ENCODE measurements around the gene ANKFN1.
A peak's percentile ranks its signal among the peaks of the same experiment; 100 is the strongest.

ANKFN1 gene

DNA sequence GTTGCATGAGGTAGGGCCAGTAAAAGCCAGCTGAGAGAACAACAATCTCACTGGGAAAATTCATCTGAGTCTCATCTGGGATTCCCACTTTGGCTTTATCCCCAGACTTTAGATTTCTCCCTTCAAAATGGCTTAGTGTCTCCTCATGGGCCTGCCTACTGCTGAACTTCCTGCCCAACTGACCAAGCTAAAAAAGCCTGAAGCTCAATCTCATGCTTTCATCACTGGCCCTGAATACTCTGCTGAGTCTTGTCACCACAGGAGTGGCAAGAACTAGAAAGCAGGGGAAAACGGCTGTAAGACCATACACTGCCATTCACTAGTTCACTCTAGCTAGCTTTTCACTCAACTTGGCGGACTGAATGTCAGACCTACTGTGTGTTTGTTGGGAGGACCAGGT, 343.9 kb downstream of the ANKFN1 start:
- DNase-seq (ENCODE audit: low read depth in 2 of 3, low spot score in 1 of 3), result no peak

DNA sequence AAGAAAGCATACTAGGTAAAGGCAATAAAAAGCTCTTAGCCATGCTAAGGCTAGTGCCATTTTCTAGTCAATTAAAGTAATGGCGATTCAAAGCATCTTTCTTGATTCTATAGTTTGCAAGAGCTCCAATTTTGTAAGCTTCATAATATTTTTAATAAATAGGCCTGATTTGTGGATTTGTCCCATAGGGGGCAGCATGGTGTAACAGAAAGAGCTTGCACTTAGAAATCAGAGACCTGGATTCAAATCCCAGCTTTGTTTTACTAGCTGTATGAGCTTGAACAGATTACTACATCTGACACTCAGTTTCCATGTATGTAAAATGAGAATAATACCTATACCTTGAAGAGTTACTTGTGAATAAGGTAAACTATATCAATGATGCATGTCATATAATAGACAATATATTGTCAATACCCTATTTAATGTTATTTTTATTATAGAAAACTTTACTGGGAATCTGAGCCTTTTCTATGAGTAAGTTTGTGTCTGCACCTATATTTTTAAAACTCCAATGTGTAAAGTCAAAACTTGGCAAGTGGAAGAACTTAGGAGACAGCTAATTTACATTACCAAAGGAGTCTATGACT, 346.6 kb downstream of the ANKFN1 start:
- peak in 2 of 3 donors; percentile 4 to 28 for DNase-seq (ENCODE audit: low read depth in 2 of 3, low spot score in 1 of 3)

DNA sequence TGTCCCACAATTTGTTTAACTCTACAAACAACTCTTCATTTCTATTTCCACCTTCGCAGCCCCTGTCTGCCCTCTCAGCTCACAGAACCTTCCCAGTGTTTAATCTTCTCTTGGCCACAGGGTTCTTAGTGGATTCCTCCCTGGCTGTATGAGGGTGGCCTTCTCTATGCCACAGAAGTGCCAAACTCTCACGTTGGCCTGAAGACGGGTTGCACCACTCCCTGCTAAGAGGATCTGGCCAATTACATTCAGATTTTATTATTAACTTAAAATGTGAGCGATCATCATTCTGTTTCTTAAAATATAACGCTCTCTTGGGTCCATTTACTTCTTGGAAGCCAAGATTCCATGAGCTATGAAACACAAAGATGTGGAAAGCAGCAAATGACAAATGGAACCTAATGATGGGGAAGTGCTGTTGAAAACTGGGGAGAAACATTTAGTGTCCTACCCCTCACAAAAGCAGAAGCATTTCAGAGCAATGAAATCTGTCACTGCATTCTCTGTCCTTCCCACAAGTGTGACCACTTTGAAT, 348.9 kb downstream of the ANKFN1 start:
- DNase-seq (ENCODE audit: low read depth in 2 of 3, low spot score in 1 of 3), result no peak

- no peak for DNase-seq (ENCODE audit: low read depth in 2 of 3, low spot score in 1 of 3)
These were observed 352.0 kb downstream of the ANKFN1 start for GRCh38 chr17:56505154-56505756.

DNA sequence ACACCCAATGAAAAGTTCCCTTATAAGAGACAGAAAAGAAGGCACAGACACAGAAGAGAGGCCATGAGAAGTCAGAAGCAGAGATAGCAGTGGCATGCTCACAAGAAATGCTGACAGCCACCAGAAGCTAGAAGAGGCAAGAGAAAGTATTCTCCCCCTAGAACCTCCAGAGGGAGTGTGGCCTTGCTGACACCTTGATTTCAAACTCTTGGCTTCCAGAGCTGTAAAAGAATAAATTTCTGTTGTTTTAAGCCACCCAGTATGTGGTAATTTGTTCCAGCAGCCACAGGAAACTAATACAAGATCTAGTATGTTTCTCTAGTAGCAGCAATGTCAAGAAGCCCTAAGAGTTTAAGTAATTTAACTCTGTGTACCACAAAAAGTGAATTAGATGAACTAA, 353.1 kb downstream of the ANKFN1 start:
- DNase-seq (ENCODE audit: low read depth in 2 of 3, low spot score in 1 of 3), result no peak

DNA sequence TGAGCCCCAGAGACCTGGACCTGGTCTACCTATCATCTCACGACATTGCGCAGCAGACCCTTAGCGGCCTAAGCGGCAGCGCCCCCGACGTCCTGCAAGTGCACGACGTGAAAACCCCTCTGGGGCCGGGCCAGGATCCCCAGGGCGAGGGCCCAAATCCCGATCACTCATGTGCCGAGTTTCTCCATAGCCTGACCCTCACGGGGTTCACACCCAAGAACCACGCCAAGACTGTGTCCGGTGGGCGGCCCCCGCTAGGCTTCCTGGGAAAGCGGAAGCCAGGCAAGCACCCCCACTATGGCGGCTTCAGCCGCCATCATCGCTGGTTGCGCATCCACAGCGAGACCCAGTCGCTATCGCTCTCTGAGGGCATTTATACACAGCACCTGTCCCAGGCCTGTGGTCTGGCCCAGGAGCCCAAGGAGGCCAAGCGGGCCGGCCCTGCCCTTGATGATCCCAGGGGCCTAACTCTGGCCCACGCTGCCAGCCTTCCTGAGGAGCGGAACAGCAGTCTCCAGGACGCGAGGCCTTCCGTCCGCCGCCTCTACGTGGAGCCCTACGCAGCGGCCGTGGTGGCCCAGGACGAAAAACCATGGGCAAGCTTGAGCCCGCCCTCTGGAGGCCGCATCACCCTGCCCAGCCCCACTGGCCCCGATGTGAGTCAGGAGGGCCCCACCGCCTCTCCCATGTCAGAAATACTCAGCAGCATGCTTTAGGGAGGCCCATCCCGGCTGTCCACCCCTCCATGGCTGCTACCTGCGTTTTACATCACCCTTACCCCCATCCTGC, 357.5 kb downstream of the ANKFN1 start:
- DNase-seq (ENCODE audit: low read depth in 2 of 3, low spot score in 1 of 3), result no peak

DNA sequence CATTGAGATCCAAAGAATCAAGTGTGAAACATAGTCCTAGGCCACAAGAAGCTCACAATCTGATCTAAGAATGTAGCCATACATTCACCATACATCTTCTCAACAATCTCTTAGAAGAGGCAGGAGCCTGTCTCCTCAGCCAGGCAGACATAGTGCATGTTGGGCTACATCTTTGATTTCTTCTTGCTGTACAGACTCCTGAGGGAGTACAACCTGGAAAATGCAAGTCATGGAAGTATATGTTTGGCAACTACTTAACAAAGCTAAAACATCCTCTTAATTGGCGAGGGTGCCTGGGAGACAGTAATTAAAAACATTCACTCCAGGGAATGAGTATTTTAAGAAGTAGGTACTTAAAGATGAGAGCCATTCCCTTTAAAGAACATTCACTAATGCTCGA, 361.0 kb downstream of the ANKFN1 start:
- no peak for DNase-seq (ENCODE audit: low read depth in 2 of 3, low spot score in 1 of 3)

- no peak for DNase-seq (ENCODE audit: low read depth in 2 of 3, low spot score in 1 of 3)
These were observed 361.6 kb downstream of the ANKFN1 start for GRCh38 chr17:56514899-56515298.

- DNase-seq (ENCODE audit: low read depth in 2 of 3, low spot score in 1 of 3), result no peak
These were observed 368.3 kb downstream of the ANKFN1 start for GRCh38 chr17:56521414-56522141.

- no peak for DNase-seq (ENCODE audit: low read depth in 2 of 3, low spot score in 1 of 3)
These were observed 369.8 kb downstream of the ANKFN1 start for GRCh38 chr17:56523042-56523441.

DNA sequence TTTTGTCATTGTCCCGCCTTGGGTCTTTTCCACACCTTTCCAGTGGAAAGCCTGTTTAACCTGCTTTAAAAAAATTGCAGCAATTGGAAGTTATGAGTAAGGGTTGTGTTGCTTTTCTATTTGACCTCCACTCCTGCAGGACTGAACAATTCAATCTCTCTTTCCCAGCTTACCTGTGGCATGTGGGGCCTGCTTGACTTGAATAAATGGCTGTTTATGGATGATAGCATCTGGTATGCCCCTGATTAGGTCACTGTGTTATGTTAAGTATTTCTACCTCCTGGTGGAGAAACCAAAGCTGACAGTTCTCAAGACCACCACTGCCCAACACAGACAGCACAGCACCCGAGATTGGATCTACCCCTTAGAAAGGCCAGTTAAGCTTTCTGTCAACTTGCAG, 375.4 kb downstream of the ANKFN1 start:
- DNase-seq (ENCODE audit: low read depth in 2 of 3, low spot score in 1 of 3), result no peak

DNA sequence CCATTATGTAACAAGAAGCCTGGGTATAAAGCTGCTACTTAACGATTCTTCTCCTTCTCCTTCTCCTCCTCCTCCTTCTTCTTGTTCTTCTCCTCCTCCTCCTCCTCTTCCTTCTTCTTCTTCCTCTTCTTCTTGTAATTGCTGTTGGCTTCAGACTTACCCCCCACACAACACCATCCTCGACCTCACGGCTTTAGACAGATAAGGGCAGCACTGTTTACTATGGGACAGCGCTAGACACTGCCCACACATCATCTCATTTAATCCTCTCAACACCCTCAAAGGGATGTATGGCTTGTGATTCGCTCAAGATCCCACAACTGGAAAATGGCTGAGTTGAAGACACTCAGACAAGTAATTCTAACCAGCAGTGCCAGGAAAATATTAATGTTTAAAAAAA, 379.7 kb downstream of the ANKFN1 start:
- no peak for DNase-seq (ENCODE audit: low read depth in 2 of 3, low spot score in 1 of 3)

DNA sequence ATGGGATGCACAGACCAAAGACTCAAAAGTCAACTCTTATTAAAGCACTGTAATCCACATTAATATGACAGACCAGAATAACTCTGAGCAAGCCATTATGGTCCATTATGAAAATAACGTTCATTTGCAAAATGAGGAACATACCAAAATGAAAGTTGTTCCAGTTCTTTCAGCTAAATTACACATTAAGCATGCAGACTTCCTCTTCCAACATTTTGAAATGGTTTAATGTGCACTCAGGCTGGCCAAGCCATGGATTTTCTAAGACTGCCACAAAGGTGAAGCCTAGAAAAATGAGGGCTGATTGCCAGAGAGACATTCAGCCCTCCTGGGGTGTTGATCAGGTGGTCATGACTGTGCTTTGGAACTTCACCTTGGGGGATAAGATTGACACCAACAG, 383.5 kb downstream of the ANKFN1 start:
- DNase-seq (ENCODE audit: low read depth in 2 of 3, low spot score in 1 of 3), result no peak

DNA sequence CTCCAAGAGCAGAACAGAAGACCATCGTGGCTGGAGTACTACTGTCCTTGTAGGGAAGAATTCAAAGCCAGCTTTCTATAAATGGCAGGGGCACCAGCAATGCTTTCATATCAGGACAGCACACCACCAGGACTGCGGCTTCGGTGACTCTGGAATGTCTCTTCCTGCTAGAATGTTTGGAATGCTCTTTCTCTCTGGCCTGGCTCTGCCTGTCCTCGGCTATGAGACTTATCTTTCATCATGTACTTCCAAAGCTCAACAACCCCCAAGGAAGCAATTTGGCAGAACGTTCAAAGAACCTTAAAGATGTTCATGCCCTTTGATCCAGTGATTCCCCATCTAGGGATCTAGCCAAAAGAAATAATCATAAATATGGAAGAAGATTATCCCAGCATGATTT, 387.6 kb downstream of the ANKFN1 start:
- DNase-seq (ENCODE audit: low read depth in 2 of 3, low spot score in 1 of 3), result no peak

DNA sequence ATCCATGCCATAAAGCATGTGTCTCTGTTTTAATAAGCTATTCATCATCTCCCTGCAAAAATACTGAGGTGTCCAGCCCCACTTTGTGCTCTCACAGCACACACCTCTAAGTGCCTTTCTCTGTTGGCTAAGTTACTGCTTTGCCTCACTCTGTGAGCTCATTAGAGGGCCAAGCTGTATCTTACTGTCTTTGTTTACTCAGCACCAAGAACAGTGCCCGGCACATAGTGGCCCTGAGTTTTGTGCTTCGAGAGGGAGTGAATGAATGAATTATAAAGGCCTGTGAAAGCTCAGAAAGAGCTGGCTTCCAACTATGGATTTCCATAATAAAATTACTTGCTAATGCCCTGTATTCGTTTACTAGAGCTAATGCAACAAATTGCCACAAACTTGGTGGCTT, 390.0 kb downstream of the ANKFN1 start:
- no peak for DNase-seq (ENCODE audit: low read depth in 2 of 3, low spot score in 1 of 3)

- no peak for DNase-seq (ENCODE audit: low read depth in 2 of 3, low spot score in 1 of 3)
These were observed 391.8 kb downstream of the ANKFN1 start for GRCh38 chr17:56545106-56545505.

- DNase-seq (ENCODE audit: low read depth in 2 of 3, low spot score in 1 of 3), result no peak
These were observed 392.7 kb downstream of the ANKFN1 start for GRCh38 chr17:56545930-56546329.

GRCh38 chr17:56548661-56549060, 395.4 kb downstream of the ANKFN1 start:
- DNase-seq (ENCODE audit: low read depth in 2 of 3, low spot score in 1 of 3), result no peak

DNA sequence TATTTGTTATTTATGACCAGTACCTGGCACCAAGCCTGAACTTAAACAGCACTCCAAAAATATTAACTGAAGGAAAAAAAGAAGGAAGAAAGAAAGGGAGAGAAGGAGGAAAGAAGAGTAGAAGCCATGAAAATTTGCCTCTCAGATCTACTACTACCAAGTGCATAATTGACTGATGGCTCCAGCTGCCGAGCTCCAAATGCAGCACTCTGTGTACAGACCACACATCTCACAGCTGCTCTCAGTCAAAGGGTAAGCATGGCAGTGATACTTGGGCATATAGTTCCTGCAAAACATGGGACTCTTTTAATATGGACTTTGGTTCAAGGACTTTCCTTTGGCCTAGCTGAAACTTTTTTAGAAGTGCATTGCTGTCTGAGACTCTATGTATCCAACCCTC, 396.2 kb downstream of the ANKFN1 start:
- no peak for DNase-seq (ENCODE audit: low read depth in 2 of 3, low spot score in 1 of 3)

- no peak for DNase-seq (ENCODE audit: low read depth in 2 of 3, low spot score in 1 of 3)
These were observed 404.4 kb downstream of the ANKFN1 start for GRCh38 chr17:56557682-56558081.

- DNase-seq (ENCODE audit: low read depth in 2 of 3, low spot score in 1 of 3), result no peak
These were observed 404.8 kb downstream of the ANKFN1 start for GRCh38 chr17:56558088-56558487.
